GM12891 (cell line): Measurements from ENCODE around the gene KCNA3.

Source experiments
- PAX5 ChIP-seq: IDR thresholded peaks from 2 replicates; pipeline ENCODE4 v1.6.1; 2011; ENCODE audit warnings: low read length, moderate library complexity, mild to moderate bottlenecking; ENCODE audit not compliant: insufficient read depth, severe bottlenecking
- POLR2A ChIP-seq: IDR thresholded peaks from 2 replicates; pipeline ENCODE4 v1.6.1; 2011; ENCODE audit warnings: low read depth, low read length, control low read depth
- POLR2AphosphoS5 ChIP-seq: IDR thresholded peaks from 2 replicates; pipeline ENCODE4 v1.6.1; 2011; ENCODE audit warnings: low read depth, low read length, control low read depth
- SPI1 ChIP-seq: IDR thresholded peaks from 2 replicates; pipeline ENCODE4 v1.6.1; 2011; ENCODE audit warnings: low read depth, low read length, control low read depth
- TAF1 ChIP-seq: IDR thresholded peaks from 2 replicates; pipeline ENCODE4 v1.6.1; 2011; ENCODE audit warnings: low read depth, low read length, control low read depth

GRCh38 chr1:110710314-110710713, 35.6 kb upstream of the KCNA3 start:
- TF ChIP-seq SPI1 (no peak), POLR2AphosphoS5 (no peak), POLR2A (no peak), PAX5 (no peak), TAF1 (no peak)
